GM18507 (cell line): ENCODE results near the gene PLS3.
A peak's percentile ranks its signal among the peaks of the same experiment; 100 is the strongest.
"Not testable (repeated sequence)": the region's sequence is repeated elsewhere in the genome, so short reads cannot be mapped to it uniquely, and the experiment has no call there.

Experiments used
- DNase-seq: peaks from one replicate; pipeline ENCODE4 v3.0.0; 2011; ENCODE audit warnings: low read depth; ENCODE audit not compliant: insufficient read length; ENCODE audit errors: extremely low spot score
- FAIRE-seq: peaks from 2 replicates; lab custom pipeline; 2011; peaks lifted over from hg19 to GRCh38; lab: Jason Lieb, UNC

Gene PLS3

DNA sequence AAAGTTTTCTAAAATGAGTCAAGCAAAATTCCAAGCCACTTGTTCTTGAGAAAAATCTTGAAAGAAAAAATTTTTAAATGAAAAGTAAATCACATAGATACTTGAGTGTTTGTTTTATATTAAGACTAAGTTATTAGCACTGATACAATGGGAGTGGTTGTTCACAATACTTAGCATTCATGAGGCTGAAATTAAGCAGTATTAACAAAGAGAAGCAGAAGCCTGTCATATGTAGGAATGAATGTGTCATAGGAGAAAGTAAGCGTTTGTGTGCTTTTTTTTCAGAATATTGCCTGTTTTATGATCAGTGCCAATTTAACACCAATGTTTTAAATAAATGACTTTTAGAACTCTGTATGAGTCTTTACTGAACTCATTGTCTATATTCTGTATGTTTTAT, 37.6 kb downstream of the PLS3 start:
- DNase-seq (no peak), FAIRE-seq (no peak)

DNA sequence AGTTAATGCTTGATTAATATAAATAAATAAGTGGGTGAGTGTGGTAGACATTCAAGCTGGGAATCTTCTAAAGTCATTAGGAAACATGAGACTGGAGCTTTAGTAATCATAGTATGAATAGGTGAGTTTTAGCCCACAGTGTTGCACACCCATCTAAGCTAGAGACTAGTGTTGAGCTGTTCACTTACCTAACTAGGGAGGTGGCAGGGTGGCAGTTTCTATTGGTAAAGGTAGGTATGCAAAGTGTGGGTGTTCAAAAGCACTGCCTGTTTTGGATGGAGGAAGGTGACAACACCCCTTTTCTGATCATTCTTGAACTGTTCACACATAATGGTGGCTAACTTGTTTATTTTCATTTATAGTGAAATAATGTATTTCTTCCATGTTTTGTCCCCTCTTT, 41.3 kb downstream of the PLS3 start:
- DNase-seq (no peak), FAIRE-seq (no peak)

DNA sequence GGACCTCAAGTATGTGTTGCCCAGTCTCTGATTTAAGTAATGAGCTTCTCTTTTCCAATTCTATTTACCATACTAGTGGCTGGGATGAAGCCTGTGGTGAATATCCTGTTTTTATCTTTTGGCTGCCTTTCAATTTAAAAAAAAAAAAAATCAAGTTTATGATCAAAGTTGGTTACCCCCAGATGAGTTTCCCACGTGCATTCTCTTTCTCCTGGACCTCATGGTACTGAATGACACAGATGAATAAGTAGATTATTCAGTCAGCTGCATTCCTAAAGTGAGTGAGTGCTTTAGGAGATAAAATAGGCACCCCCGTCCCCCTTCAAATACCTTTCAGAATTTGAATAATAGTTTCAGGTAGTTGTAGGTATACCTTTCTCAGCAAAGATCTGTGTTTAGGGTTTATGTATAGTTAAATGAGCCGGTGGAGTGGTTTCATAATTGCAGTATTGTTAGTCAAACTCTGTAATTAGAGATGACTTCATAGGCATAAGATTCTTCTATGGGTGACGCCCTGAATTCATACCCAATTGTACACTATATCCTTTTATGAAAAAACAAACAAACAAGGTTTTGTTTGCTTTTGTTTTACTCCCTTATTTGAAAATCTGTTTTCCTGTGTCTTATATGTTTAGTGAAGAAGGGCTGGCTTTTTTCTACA, 41.9 kb downstream of the PLS3 start:
- FAIRE-seq, result peak; percentile 15
- DNase-seq, result no peak

DNA sequence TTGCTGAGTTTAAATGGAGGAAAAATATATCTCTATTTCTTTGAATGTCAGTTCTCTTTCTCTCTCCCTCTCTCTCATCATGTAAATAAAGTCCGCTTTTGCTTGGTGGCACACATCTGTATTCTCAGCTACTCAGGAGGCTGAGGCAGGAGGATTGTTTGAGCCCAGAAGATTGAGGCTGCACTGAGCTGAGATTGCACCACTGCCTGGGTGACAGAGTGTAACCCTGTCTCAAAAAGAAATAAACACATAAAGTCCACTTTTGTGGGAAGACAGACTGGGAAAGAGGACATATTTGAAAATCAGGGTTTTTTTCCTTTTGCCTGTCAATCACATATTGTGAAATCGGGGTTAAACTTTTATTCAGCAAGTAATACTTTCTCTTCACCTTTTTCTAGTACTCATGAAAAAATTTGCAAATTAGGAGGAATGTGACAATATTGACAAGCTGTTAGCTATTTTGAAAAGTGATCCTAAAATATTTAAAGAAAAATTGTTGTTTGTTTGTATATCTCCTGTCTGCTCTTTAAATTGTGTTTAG, 42.6 kb downstream of the PLS3 start:
- FAIRE-seq, result no peak
- DNase-seq, result no peak

DNA sequence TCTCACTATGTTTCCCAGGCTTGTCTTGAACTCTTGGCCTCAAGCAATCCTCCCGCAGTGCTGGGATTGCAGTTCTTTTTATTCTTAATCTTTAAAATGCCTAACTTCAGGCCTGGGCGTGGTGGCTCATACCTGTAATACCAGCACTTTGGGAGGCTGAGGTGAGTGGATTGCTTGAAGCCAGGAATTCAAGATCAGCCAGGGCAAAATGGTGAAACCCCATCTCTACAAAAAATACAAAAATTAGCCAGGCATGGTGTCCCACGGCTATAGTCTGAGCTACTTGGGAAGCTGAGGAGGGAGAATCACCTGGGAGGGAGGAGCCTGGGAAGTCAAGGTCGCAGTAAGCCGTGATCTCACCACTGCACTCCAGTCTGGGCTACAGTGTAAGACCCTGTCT, 45.9 kb downstream of the PLS3 start:
- FAIRE-seq, result no peak
- no peak for DNase-seq

DNA sequence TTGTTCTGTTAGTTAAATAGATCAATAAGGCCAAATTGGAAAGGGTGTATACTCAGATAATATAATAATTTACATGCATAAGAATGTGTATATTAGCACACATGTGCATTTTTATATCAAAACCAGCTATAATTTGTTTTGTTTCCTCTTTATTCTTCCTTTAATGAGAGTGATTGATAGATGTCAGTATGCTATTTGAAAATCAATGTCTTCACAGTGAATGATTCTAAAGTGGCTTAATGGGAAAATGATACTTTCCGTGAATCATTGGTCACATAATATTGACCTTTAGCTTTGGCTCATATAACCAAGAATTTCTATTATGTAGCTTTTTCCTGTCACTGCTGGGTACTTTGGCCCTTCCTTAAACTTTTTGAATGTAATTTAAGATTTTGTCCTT, 48.6 kb downstream of the PLS3 start:
- no peak for FAIRE-seq

DNA sequence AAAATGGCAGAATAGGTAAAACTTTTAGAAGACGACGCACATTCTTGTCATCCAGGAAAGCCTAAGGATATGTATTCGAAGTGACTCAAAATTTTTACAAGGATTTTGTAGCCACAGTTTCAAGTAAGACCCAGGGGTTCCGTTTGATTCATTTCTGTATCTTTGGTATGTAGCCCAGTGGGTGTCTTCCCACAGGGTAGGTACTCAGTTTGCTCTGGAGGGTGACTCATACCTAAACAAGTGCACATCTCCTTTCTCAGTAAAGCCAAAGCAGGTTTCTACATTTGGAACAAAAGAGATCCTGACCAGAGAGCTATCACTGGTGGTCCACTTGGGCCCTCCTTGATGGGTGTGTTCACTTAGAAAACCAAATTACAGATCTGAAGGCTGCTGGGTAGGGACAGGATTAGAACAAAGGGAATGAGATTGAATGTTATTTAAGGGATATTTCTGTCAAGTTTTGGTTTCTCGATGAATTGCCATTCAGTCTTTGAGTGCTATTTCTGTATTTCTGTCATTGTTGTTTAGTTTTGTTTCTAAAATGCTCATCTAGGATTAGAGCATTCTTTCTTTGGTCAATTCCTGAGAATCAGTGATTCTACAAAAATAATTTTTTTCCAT, 56.1 kb downstream of the PLS3 start:
- FAIRE-seq, result peak; percentile 80
- DNase-seq, result no peak

More for the DNA sequence above, 48.6 kb downstream of the PLS3 start:
- DNase-seq, result no peak

DNA sequence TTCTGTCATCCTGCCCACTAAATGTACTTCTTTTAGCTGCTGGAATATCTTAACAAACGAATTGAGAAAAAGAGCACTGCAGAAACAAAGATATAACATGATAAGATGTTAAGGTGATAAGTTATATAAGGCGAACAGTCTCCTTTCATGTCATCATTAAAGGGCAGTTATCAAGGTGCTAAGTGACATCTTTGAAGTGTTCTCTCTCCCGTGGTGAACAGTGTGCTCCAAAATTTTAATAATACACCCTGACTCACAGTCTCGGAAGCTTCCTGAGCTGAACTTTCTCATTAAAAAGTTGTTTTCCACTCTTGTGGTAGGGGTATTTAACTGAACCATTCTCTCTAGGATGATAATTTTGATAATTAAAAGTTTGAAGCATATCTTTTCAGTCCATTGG, 61.6 kb downstream of the PLS3 start:
- FAIRE-seq, result no peak
- DNase-seq, result no peak

DNA sequence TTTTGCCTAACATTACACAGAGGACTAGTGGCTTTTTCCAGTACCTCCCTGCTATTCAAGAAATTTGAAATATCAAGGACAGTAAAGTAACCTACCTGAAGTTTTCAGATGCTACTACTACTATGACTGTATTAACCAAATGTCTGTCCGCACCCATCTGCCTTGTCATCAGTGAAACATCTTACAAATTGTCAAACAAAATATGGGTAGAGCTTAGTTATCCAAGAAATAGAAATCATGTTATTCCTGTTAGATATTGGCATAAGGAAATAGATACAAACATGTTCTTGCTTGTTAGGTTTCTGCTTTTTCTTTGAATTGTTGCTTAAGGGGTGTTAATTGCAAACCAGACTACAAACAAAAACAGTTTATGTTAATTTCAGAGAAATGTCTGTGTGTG, 63.9 kb downstream of the PLS3 start:
- FAIRE-seq (peak; percentile 9), DNase-seq (no peak)

DNA sequence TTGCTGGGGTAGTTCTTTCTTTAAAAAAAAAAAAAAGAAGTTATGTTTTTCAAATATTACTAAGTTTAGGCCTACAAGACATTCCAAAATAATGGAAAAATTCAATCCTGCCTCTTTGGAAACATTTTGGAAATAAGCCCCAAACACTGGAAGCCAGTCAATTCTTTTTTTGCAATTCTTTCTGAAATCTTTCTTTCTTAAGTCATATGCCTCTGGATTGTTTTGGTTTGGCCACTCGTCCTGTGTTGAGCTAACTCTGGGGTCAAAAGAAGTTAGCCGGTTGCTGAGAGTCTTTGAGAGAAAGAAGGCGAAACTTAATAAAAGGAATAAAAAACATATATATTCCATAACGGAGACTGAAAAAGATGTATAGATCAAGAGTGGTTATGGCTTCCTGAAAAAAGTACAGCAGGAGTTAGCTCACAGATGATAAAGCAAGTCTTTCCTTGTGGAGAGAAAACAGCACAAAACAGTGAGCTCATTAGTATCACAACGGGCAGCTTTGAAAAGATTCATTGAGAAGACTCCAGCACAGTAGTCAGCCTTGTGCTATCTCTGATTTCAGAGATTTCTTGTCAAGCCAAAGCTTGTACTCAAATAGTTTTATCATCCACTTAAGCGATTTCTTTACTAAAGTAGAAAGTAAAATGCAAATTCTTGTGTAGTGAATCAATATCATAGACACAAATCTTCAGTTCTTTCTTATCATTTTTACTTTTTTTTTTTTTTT, 64.8 kb downstream of the PLS3 start:
- no peak for FAIRE-seq
- DNase-seq, result no peak

DNA sequence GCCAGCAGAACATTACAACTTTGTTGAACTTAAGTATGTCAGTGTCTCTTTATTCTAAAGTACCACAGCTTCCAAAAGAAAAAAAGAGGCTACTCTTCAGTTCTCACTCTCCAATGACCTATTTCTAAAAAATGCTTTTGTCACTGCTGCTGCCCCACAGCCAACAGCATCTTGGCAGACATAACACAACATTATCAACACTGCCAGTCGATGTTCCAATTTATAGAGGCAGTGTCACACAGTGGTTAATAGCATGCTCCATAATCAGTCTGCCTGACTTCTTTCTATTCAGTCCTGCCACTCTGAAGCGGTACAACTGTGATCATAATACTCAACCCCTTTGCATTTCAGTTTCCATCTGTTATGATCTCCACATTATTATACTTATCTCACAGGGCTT, 69.2 kb downstream of the PLS3 start:
- DNase-seq (no peak), FAIRE-seq (no peak)

DNA sequence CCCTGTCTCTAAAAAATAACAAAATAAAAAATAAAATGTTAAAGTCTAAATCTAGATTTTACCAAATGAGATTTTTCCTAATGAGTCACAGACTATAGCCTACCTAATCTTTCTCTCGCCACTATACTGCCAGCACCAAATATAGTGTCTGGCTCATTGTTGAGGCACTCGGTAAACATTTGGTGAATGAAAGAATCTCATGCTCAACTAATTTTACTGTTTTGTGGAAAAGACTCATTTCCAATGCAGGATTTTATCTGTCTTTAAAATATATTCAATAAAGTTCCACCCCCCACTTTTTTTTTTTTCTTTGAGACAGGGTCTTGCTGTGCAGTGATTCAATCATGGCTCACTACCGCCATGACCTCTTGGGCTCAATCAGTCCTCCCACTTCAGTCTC, 71.5 kb downstream of the PLS3 start:
- DNase-seq (no peak), FAIRE-seq (no peak)

DNA sequence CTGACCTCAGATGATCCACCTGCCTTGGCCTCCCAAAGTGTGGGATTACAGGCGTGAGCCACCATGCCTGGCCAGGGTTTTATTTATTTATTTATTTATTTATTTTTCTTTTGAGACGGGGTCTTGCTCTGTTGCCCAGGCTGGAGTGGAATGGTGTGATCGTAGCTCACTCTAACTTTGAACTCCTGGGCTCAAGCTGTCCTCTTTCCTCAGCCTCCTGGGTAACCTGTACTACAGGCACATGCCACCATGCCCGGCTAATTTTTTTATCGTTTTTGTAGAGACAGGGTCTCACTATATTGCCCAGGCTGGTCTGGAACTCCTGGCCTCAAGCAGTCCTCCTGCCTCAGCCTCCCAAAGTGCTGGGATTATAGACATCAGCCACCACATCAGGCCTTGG, 72.4 kb downstream of the PLS3 start:
- DNase-seq, FAIRE-seq: not testable (repeated sequence)

DNA sequence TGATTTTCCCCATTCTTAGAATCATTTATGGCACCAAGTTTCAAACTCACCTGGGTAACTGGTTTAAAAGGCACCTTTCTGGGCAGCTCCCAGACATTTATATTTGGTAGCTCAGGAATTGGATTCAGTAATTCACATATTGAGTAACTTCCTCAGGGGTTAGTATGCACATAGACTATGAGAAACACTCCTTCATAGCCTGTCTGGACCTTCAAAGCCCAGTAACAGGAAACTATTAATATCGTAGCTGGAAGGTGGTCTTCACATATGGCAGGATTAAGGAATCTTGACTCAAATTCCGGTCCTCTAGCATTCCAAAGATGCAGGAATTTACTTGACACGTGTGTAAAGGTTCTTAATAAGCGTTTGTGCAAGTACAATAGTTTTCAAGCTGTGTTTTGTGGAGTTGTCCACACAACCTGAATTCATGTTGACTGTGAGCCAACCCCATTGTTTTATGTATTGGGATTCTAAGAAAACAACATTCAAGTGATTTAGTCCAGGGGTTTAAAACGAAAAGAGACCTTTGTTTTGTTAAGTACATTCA, 78.4 kb downstream of the PLS3 start:
- FAIRE-seq (no peak), DNase-seq (no peak)

DNA sequence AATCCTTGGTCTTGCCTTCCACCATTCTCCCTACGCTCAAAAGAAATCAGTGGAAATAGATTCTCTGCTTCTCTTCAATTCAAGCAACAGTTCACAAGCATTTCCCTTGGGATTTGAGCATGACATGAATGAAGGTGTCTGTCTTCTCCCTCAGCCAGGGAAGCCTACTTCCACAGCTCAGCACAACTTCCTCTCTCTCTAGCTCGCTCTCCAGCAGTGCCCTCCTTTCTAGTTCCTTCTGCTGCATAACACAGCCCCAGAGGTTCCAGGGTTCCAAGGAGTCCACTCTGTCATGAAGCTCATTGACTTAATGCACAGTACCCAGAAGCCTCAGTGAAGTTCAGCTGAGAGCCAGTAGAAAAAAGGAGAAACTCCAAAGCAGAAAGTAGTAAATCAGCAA, 81.3 kb downstream of the PLS3 start:
- DNase-seq, result no peak
- FAIRE-seq, result no peak

DNA sequence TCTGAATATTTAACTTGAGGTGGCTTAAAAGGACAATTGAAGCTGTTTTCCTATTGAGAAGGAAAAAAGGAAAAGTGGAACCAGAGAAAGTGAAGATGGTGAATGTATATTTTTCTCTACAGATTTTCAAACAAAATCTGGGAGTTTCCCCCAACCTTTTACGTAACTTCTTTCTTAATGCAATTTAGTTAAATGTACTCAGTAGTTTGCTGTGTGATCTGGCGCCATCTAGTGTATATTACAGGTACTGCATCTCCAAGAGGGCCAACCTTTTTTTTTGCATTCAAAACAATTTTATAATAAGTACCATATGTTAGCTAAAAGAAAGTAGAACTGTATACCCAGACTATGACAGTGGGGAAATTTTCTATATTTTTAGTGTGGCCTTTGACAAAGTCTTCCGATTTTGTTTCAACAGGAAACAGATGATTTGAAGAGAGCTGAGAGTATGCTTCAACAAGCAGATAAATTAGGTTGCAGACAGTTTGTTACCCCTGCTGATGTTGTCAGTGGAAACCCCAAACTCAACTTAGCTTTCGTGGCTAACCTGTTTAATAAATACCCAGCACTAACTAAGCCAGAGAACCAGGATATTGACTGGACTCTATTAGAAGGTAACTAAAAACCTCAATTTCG, 82.0 kb downstream of the PLS3 start:
- FAIRE-seq, result peak; percentile 74
- DNase-seq, result no peak

DNA sequence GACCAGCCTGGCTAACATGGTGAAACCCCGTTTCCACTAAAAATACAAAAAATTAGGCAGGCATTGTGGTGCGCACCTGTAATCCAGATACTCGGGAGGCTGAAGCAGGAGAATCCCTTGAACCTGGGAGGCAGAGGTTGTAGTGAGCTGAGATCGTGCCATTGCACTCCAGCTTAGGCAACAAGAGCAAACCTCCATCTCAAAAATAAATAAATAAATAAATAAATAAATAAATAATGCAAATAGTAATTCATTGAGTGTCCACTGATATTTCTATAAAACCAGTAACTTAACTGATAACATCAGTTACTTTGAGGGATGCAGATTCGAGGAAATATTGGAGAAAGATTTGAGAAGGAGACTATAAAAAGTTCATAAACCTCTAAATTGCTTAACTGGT, 83.4 kb downstream of the PLS3 start:
- FAIRE-seq, DNase-seq: not testable (repeated sequence)

DNA sequence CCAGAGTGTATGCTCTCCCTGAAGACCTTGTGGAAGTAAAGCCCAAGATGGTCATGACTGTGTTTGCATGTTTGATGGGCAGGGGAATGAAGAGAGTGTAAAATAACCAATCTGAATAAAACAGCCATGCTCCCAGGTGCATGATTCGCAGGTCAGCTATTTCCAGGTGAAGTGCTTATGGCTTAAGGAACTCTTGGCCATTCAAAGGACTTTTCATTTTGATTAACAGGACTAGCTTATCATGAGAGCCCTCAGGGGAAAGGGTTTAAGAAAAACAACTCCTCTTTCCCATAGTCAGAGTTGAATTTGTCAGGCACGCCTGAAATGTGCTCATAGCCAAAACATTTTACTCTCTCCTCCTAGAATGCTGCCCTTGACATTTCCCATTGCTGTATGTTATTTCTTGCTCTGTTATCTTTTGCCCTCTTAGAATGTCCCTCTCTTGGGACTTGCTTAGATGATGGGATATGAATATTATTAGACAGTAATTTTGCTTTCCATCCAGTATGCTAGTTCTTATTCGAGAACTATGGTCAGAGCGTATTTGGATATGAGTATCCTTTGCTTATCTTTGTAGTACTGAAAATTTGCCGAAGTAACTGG, 88.6 kb downstream of the PLS3 start:
- FAIRE-seq (no peak), DNase-seq (no peak)

DNA sequence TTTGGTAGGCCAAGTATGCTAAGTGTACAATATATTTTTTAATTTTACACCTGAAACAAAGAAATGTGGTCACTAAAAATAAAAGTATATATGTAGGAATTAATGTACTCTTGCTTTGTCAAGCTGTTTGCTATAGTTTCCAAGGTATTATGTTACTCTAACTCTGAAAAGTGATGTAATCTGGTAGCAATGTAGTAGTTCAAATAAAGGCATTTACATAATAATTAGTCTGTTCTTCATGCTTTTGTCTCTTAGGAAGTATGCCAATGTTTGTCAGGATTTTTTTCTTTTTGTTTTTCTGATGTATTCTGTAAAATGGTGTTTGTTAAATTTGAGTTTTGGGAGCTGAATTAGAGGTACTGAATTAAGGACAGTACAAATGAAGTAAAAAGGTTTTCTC, 89.5 kb downstream of the PLS3 start:
- FAIRE-seq, result no peak
- DNase-seq, result no peak

DNA sequence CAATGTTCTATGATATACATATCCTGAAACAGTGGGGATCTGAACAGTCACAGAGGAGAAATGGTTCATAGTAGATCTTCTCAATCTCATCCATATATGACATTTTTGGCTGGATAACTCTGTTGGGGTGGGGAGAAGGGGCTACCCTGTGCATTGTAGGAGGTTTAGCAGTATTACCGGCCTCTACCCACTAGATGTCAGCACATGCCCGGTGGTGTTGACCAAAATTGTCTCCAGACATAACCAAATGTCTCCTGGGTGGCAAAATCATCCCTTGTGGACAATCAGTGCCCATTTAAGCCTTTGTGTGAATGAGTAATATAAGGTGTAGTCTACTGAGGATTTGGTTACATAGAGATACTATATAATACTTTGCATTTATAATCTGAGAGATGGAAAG, 89.9 kb downstream of the PLS3 start:
- DNase-seq, result no peak
- FAIRE-seq, result no peak
